Endothelial cell of umbilical vein (primary cell): Measurements from ENCODE around the gene GANAB. TPM values are rescaled to one million over a fixed set of nuclear protein-coding genes. Genes with fewer than 3 reads are reported as not detected.
"Not testable (repeated sequence)": the region's sequence is repeated elsewhere in the genome, so short reads cannot be mapped to it uniquely, and the experiment has no call there.

Experiments used
- BruUV-seq: library from RNA; stranded (reverse); fragments of 400-500 nt; replicated peaks from 2 replicates; lab custom pipeline; 2021; lab: Mats Ljungman, UMichigan
- CTCF ChIA-PET: fragments of 300-600, 350-600 bp; sonication (Branson Sonifier 250); formaldehyde crosslinking; loops from one replicate; lab custom pipeline; 2021; ENCODE audit warnings: antibody characterized with exemption, inconsistent platforms; lab: Charles Lee
- POLR2A ChIA-PET: fragments of 300-600, 350-600 bp; sonication (Branson Sonifier 250); formaldehyde crosslinking; loops from one replicate; lab custom pipeline; 2021; ENCODE audit warnings: antibody characterized with exemption, inconsistent platforms; lab: Charles Lee
- DNase-seq: peaks from one replicate; pipeline ENCODE4 v3.0.0-alpha.2; 2011; ENCODE audit warnings: low read depth, low spot score
- FAIRE-seq: peaks from 2 replicates; lab custom pipeline; 2011; peaks lifted over from hg19 to GRCh38; lab: Jason Lieb, UNC
- H2AFZ ChIP-seq: 2 replicates; pipeline ENCODE4 v1.6.0; 2012; ENCODE audit warnings: low read depth, low read length, control low read depth, inconsistent platforms
- H3K27ac ChIP-seq: 2 replicates; pipeline ENCODE4 v1.5.1; 2011; ENCODE audit warnings: low read depth, mild to moderate bottlenecking, control low read depth, low read length, moderate library complexity; ENCODE audit not compliant: insufficient read depth
- H3K27me3 ChIP-seq, 2 experiments: 2 replicates each; pipeline versions ENCODE4 v1.6.0 to v1.6.1; 2011; ENCODE audit warnings: low read length in 2 of 2, mixed read lengths in 1 of 2; ENCODE audit not compliant: control insufficient read depth in 2 of 2, insufficient read depth in 2 of 2
- H3K36me3 ChIP-seq, 2 experiments: 2 replicates in 1 of 2; 3 replicates in 1 of 2; pipeline ENCODE4 v1.5.1; 2011; ENCODE audit warnings: low read length in 2 of 2, mild to moderate bottlenecking in 1 of 2, moderate library complexity in 1 of 2; ENCODE audit not compliant: control insufficient read depth in 2 of 2, insufficient read depth in 2 of 2; ENCODE audit errors: extremely low read depth in 1 of 2
- H3K4me1 ChIP-seq: 3 replicates; pipeline ENCODE4 v1.5.1; 2011; ENCODE audit warnings: mild to moderate bottlenecking, low read length; ENCODE audit not compliant: control insufficient read depth, insufficient read depth; ENCODE audit errors: extremely low read depth
- H3K4me2 ChIP-seq: 2 replicates; pipeline ENCODE4 v1.6.1; 2011; ENCODE audit warnings: low read length, control low read depth, mixed read lengths; ENCODE audit not compliant: insufficient read depth
- H3K4me3 ChIP-seq, 3 experiments: fragments of 200-600 bp in 1 of 3; sonication (generic), shearing (Covaris generic) in 1 of 3; replicated peaks in 1 of 3; 2 replicates each; pipeline ENCODE4 v1.5.1; 2011 to 2016; ENCODE audit warnings: control low read depth in 3 of 3, low read length in 3 of 3, mild to moderate bottlenecking in 2 of 3, inconsistent platforms in 1 of 3, low read depth in 1 of 3, moderate library complexity in 1 of 3; ENCODE audit not compliant: insufficient read depth in 1 of 3
- H3K79me2 ChIP-seq: 2 replicates; pipeline ENCODE4 v1.6.0; 2012; ENCODE audit warnings: low read length, inconsistent platforms; ENCODE audit not compliant: control insufficient read depth, insufficient read depth
- H3K9ac ChIP-seq: replicated peaks from 2 replicates; pipeline ENCODE3; 2011; ENCODE audit warnings: low read length, control low read depth; ENCODE audit not compliant: insufficient read depth; ENCODE audit errors: extremely low read depth
- H3K9me1 ChIP-seq: replicated peaks from 3 replicates; pipeline ENCODE4 v1.6.0; 2011; ENCODE audit warnings: mild to moderate bottlenecking, low read length; ENCODE audit not compliant: control insufficient read depth, insufficient read depth; ENCODE audit errors: extremely low read depth
- H3K9me3 ChIP-seq: replicated peaks from 2 replicates; pipeline ENCODE4 v1.5.1; 2012; ENCODE audit warnings: low read length, inconsistent platforms; ENCODE audit not compliant: control insufficient read depth, insufficient read depth
- H4K20me1 ChIP-seq: replicated peaks from 2 replicates; pipeline ENCODE3; 2011; ENCODE audit warnings: mild to moderate bottlenecking, low read length; ENCODE audit not compliant: control insufficient read depth, insufficient read depth; ENCODE audit errors: extremely low read depth
- CTCF ChIP-seq, 2 donors: IDR thresholded peaks; 1 replicate in 1 of 2; 2 replicates in 1 of 2; pipeline ENCODE4 v1.5.1; 2011; ENCODE audit warnings: low read length in 2 of 2, mild to moderate bottlenecking in 2 of 2, moderate library complexity in 2 of 2, control low read depth in 1 of 2, inconsistent platforms in 1 of 2, low read depth in 1 of 2; ENCODE audit not compliant: insufficient read depth in 1 of 2; ENCODE audit errors: extremely low read depth in 1 of 2
- EZH2 ChIP-seq: IDR thresholded peaks from 2 replicates; pipeline ENCODE4 v1.6.1; 2012; ENCODE audit warnings: borderline replicate concordance, low read depth, mild to moderate bottlenecking, moderate library complexity, low read length, inconsistent platforms; ENCODE audit not compliant: severe bottlenecking
- FOS ChIP-seq: IDR thresholded peaks from 2 replicates; pipeline ENCODE4 v1.6.1; 2011; ENCODE audit warnings: mild to moderate bottlenecking, low read length, moderate library complexity, borderline replicate concordance; ENCODE audit not compliant: insufficient read depth
- GATA2 ChIP-seq: IDR thresholded peaks from 2 replicates; pipeline ENCODE4 v1.7.0; 2011; ENCODE audit warnings: low read depth, mild to moderate bottlenecking, moderate library complexity, mixed read lengths, low read length; ENCODE audit not compliant: insufficient read length, insufficient read depth
- JUN ChIP-seq: IDR thresholded peaks from 2 replicates; pipeline ENCODE4 v1.6.1; 2011; ENCODE audit warnings: borderline replicate concordance, low read depth; ENCODE audit not compliant: insufficient read length, insufficient read depth
- MAX ChIP-seq: IDR thresholded peaks from 2 replicates; pipeline ENCODE4 v1.6.1; 2011; ENCODE audit not compliant: insufficient read depth, insufficient read length
- MYC ChIP-seq: IDR thresholded peaks from one replicate; pipeline ENCODE4 v1.6.1; 2011; ENCODE audit warnings: mild to moderate bottlenecking, low read depth, low read length
- POLR2A ChIP-seq: IDR thresholded peaks from 2 replicates; pipeline ENCODE4 v1.6.1; 2012; ENCODE audit warnings: low read depth, mild to moderate bottlenecking, control low read depth, low read length
- POLR2AphosphoS5 ChIP-seq: IDR thresholded peaks from 2 replicates; pipeline ENCODE4 v1.6.1; 2012; ENCODE audit warnings: low read depth, mild to moderate bottlenecking, control low read depth, low read length, moderate library complexity; ENCODE audit not compliant: insufficient read depth
- dilution Hi-C: fragments of 300-500 bp; cut with MboI; formaldehyde crosslinking; loops from one replicate; pipeline ENCODE4 v1.15.0; 2019; ENCODE audit warnings: low sequenced_read_pairs; ENCODE audit not compliant: extremely low pct_ligation_motif_present
- intact Hi-C: fragments of 100-400 bp; cut with micrococcal nuclease; formaldehyde crosslinking; loops from one replicate; pipeline ENCODE4 v1.10.0; 2022
- polyA plus RNA-seq, 4 experiments: library from polyadenylated mRNA; depleted of rRNA in 3 of 4; stranded (reverse) in 3 of 4; unstranded in 1 of 4; fragments of >200 nt; gene quantifications; 2 replicates each; pipeline versions ENCODE4 v1.2.1 to v1.2.3, GENCODE V29; 2011 to 2012; ENCODE audit warnings: missing spikeins in 1 of 4
- total RNA-seq: library from RNA; stranded (reverse); gene quantifications from 2 replicates; pipeline ENCODE4 v1.2.3, GENCODE V29; 2021

The GANAB gene
- total and polyA plus RNA-seq, 2 donors (not counting 3 experiments of a cell fraction or from before 2014, with no cell fraction given) = 389 to 455 TPM

DNA sequence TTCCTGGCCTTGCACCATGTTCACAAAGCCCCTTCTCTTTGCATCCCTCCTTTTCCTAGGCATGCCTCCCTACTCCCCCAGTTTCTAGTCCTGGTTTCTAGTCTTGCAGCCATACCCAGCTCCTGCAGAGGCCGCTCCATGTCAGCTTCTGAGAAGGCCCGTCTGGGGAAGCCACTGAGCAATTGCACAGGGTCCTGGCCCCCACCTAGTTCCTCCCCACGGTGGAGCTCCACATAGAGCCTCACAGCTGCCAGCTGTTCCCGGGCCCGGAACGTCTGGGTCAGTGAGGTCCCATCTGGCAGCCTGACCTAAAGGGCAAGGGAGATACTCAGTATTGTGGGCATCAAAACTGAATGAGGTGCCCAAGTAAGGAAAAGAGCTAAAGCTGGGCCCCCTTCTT is 30.3 kb upstream of the GANAB start:
- no peaks in the 10 kb centered on the region for H3K9me1 ChIP-seq
- ChIA-PET CTCF (interaction anchor here (1.3 kb wide), 1 partner anchor 9 kb away, joined by 3 read pairs; no protein-coding TSS in a partner anchor), POLR2A (interaction anchor here (1.3 kb wide), 1 partner anchor 12 kb away, joined by 9 read pairs; the partner anchor contains the start of genes C11orf98 and CSKMT)
- intact Hi-C loops = no loop called here
- no peaks in the 10 kb centered on the region for H3K9me3 ChIP-seq
- H2AFZ ChIP-seq = no peak overlapping the region
- H3K9ac ChIP-seq = no peak overlapping the region
- no peak overlapping the region for H3K27ac ChIP-seq
- DNase-seq (no peak), FAIRE-seq (no peak)
- H3K4me3 ChIP-seq = no peak overlapping the region
- H3K27me3 ChIP-seq = no peaks in the 10 kb centered on the region
- peaks cover 24% of the 10 kb centered on the region for H3K79me2 ChIP-seq
- no TSS peak for BruUV-seq
- H3K4me1 ChIP-seq = peaks cover 11% of the 10 kb centered on the region
- dilution Hi-C loops = no loop called here
- TF ChIP-seq MYC (no peak), MAX (no peak), POLR2A (no peak), EZH2 (no peak), CTCF (IDR thresholded peaks at IDR 0.05; ENCODE audit: extremely low read depth in 1 of 2, insufficient read depth in 1 of 2, low read depth in 1 of 2, low read length in 2 of 2) (no peak), JUN (no peak), POLR2AphosphoS5 (no peak), FOS (no peak), GATA2 (no peak)
- H3K36me3 ChIP-seq = peaks cover 0 to 17% of the 10 kb centered on the region in 2 experiments
- no peaks in the 10 kb centered on the region for H4K20me1 ChIP-seq
- no peak overlapping the region for H3K4me2 ChIP-seq

GRCh38 chr11:62675415-62675814 is 29.0 kb upstream of the GANAB start:
- H3K4me1 ChIP-seq = peaks cover 15% of the 10 kb centered on the region
- H3K4me2 ChIP-seq, intact Hi-C loops, H3K27ac ChIP-seq, H3K9me1 ChIP-seq, H2AFZ ChIP-seq, H3K27me3 ChIP-seq, H3K9me3 ChIP-seq, DNase-seq, FAIRE-seq, H4K20me1 ChIP-seq, dilution Hi-C loops, BruUV-seq, H3K4me3 ChIP-seq, H3K9ac ChIP-seq: not testable (repeated sequence)
- ChIA-PET CTCF (interaction anchor here (1.3 kb wide), 1 partner anchor 19 kb away, joined by 4 read pairs; no protein-coding TSS in a partner anchor), POLR2A (interaction anchor here (3.4 kb wide), 1 partner anchor 10 kb away, joined by 25 read pairs; the partner anchor contains the start of genes C11orf98 and CSKMT)
- H3K36me3 ChIP-seq = peaks cover 0 to 17% of the 10 kb centered on the region in 2 experiments
- H3K79me2 ChIP-seq = peaks cover 29% of the 10 kb centered on the region
